Measurements from ENCODE around the gene FBN1.

The FBN1 gene

GRCh38 chr15:48473667-48474066 is 171.8 kb downstream of the FBN1 start:
- H3K9ac ChIP-seq (ENCODE audit: low read length): no peak overlapping the region
- 100% methylated on average over 2 of the region's 2 CpGs for WGBS

GRCh38 chr15:48472756-48473155 is 172.8 kb downstream of the FBN1 start:
- H3K27me3 ChIP-seq (ENCODE audit: control insufficient read depth in 1 of 2, insufficient read depth in 1 of 2, low read length in 2 of 2): no peaks in the 10 kb centered on the region
- H2BK15ac ChIP-seq (ENCODE audit: low read depth, poor library complexity, severe bottlenecking): no peak overlapping the region
- no peak overlapping the region for H2BK5ac ChIP-seq (ENCODE audit: low read depth, low read length, poor library complexity, severe bottlenecking)
- no peak overlapping the region for H3K4me3 ChIP-seq (ENCODE audit: insufficient read depth in 1 of 2, low read depth in 1 of 2, low read length in 2 of 2)
- H3K27ac ChIP-seq (ENCODE audit: low read length, poor library complexity, severe bottlenecking): no peak overlapping the region
- H3K4me1 ChIP-seq (ENCODE audit: control insufficient read depth, insufficient read depth, low read depth, low read length): peaks cover 6% of the 10 kb centered on the region
- peaks cover 23 to 92% of the 10 kb centered on the region in 2 experiments for H3K36me3 ChIP-seq (ENCODE audit: control insufficient read depth in 1 of 2, insufficient read depth in 2 of 2, low read depth in 1 of 2, low read length in 2 of 2)
- H4K8ac ChIP-seq (ENCODE audit: low read length): no peak overlapping the region
- 23% methylated on average over 2 of the region's 2 CpGs for WGBS
- H3K18ac ChIP-seq (ENCODE audit: low read depth in 1 of 2, low read length in 2 of 2): no peak overlapping the region
- no peak overlapping the region for H3K14ac ChIP-seq (ENCODE audit: low read length in 2 of 2)
- DNase-seq: peak; percentile 65
- no peak overlapping the region for H4K91ac ChIP-seq (ENCODE audit: low read length)
- H2BK12ac ChIP-seq (ENCODE audit: low read length in 2 of 2): no peak overlapping the region
- no peak overlapping the region for H2AFZ ChIP-seq (ENCODE audit: low read depth, low read length)
- no peak overlapping the region for H2AK5ac ChIP-seq (ENCODE audit: low read length, severe bottlenecking)
- no peaks in the 10 kb centered on the region for H3K9me3 ChIP-seq (ENCODE audit: control insufficient read depth, low read length)
- H3K4me2 ChIP-seq (ENCODE audit: low read length, poor library complexity, severe bottlenecking): no peak overlapping the region
- no peak overlapping the region for H2BK120ac ChIP-seq (ENCODE audit: low read depth, low read length)
- H3K9ac ChIP-seq (ENCODE audit: low read length): peak overlapping the region; percentile 56
- no peak overlapping the region for H3K4ac ChIP-seq (ENCODE audit: low read depth in 1 of 2, low read length in 2 of 2)
- no peak overlapping the region for H3K23ac ChIP-seq (ENCODE audit: low read length in 2 of 2)
- peaks cover 7% of the 10 kb centered on the region for H3K79me1 ChIP-seq (replicated peaks; ENCODE audit: low read length, poor library complexity, severe bottlenecking)

More at GRCh38 chr15:48473667-48474066, 171.8 kb downstream of the FBN1 start:
- Histone ChIP-seq H3K4me3 (ENCODE audit: insufficient read depth in 1 of 2, low read depth in 1 of 2, low read length in 2 of 2) (no peak overlapping the region), H3K79me1 (replicated peaks; ENCODE audit: low read length, poor library complexity, severe bottlenecking) (peaks cover 4% of the 10 kb centered on the region), H3K18ac (ENCODE audit: low read depth in 1 of 2, low read length in 2 of 2) (no peak overlapping the region), H3K36me3 (ENCODE audit: control insufficient read depth in 1 of 2, insufficient read depth in 2 of 2, low read depth in 1 of 2, low read length in 2 of 2) (peaks cover 22 to 93% of the 10 kb centered on the region in 2 experiments), H3K4me1 (ENCODE audit: control insufficient read depth, insufficient read depth, low read depth, low read length) (peaks cover 6% of the 10 kb centered on the region), H3K23ac (ENCODE audit: low read length in 2 of 2) (no peak overlapping the region), H3K14ac (ENCODE audit: low read length in 2 of 2) (no peak overlapping the region), H2BK120ac (ENCODE audit: low read depth, low read length) (no peak overlapping the region), H4K8ac (ENCODE audit: low read length) (no peak overlapping the region), H2BK12ac (ENCODE audit: low read length in 2 of 2) (no peak overlapping the region), H3K27me3 (ENCODE audit: control insufficient read depth in 1 of 2, insufficient read depth in 1 of 2, low read length in 2 of 2) (no peaks in the 10 kb centered on the region), H3K4me2 (ENCODE audit: low read length, poor library complexity, severe bottlenecking) (no peak overlapping the region), H3K27ac (ENCODE audit: low read length, poor library complexity, severe bottlenecking) (no peak overlapping the region), H4K91ac (ENCODE audit: low read length) (no peak overlapping the region), H2BK15ac (ENCODE audit: low read depth, poor library complexity, severe bottlenecking) (no peak overlapping the region), H3K9me3 (ENCODE audit: control insufficient read depth, low read length) (no peaks in the 10 kb centered on the region), H3K4ac (ENCODE audit: low read depth in 1 of 2, low read length in 2 of 2) (no peak overlapping the region), H2BK5ac (ENCODE audit: low read depth, low read length, poor library complexity, severe bottlenecking) (no peak overlapping the region), H2AFZ (ENCODE audit: low read depth, low read length) (no peak overlapping the region), H2AK5ac (ENCODE audit: low read length, severe bottlenecking) (no peak overlapping the region)
- DNase-seq: no peak

GRCh38 chr15:48471073-48471472 is 174.4 kb downstream of the FBN1 start:
- Histone ChIP-seq H3K14ac (ENCODE audit: low read length in 2 of 2) (no peak overlapping the region), H2BK15ac (ENCODE audit: low read depth, poor library complexity, severe bottlenecking) (no peak overlapping the region), H3K4me3 (ENCODE audit: insufficient read depth in 1 of 2, low read depth in 1 of 2, low read length in 2 of 2) (no peak overlapping the region), H4K91ac (ENCODE audit: low read length) (no peak overlapping the region), H3K27ac (ENCODE audit: low read length, poor library complexity, severe bottlenecking) (no peak overlapping the region), H2BK120ac (ENCODE audit: low read depth, low read length) (no peak overlapping the region), H4K8ac (ENCODE audit: low read length) (no peak overlapping the region), H3K36me3 (ENCODE audit: control insufficient read depth in 1 of 2, insufficient read depth in 2 of 2, low read depth in 1 of 2, low read length in 2 of 2) (peaks cover 21 to 95% of the 10 kb centered on the region in 2 experiments), H3K4me2 (ENCODE audit: low read length, poor library complexity, severe bottlenecking) (no peak overlapping the region), H2BK5ac (ENCODE audit: low read depth, low read length, poor library complexity, severe bottlenecking) (no peak overlapping the region), H3K27me3 (ENCODE audit: control insufficient read depth in 1 of 2, insufficient read depth in 1 of 2, low read length in 2 of 2) (no peaks in the 10 kb centered on the region), H2AK5ac (ENCODE audit: low read length, severe bottlenecking) (no peak overlapping the region), H2AFZ (ENCODE audit: low read depth, low read length) (no peak overlapping the region), H3K9me3 (ENCODE audit: control insufficient read depth, low read length) (no peaks in the 10 kb centered on the region), H3K23ac (ENCODE audit: low read length in 2 of 2) (no peak overlapping the region), H3K79me1 (replicated peaks; ENCODE audit: low read length, poor library complexity, severe bottlenecking) (peaks cover 9% of the 10 kb centered on the region), H3K18ac (ENCODE audit: low read depth in 1 of 2, low read length in 2 of 2) (no peak overlapping the region), H2BK12ac (ENCODE audit: low read length in 2 of 2) (no peak overlapping the region), H3K4ac (ENCODE audit: low read depth in 1 of 2, low read length in 2 of 2) (no peak overlapping the region), H3K4me1 (ENCODE audit: control insufficient read depth, insufficient read depth, low read depth, low read length) (peaks cover 6% of the 10 kb centered on the region), H3K9ac (ENCODE audit: low read length) (no peak overlapping the region)
- WGBS: 78% methylated on average over 4 of the region's 5 CpGs
- peak; percentile 82 for DNase-seq

GRCh38 chr15:48470096-48470495 is 175.4 kb downstream of the FBN1 start:
- H2BK15ac ChIP-seq (ENCODE audit: low read depth, poor library complexity, severe bottlenecking): no peak overlapping the region
- H3K4me1 ChIP-seq (ENCODE audit: control insufficient read depth, insufficient read depth, low read depth, low read length): peaks cover 6% of the 10 kb centered on the region
- H4K8ac ChIP-seq (ENCODE audit: low read length): no peak overlapping the region
- no peak overlapping the region for H2BK120ac ChIP-seq (ENCODE audit: low read depth, low read length)
- no peak overlapping the region for H2BK5ac ChIP-seq (ENCODE audit: low read depth, low read length, poor library complexity, severe bottlenecking)
- peaks cover 21 to 95% of the 10 kb centered on the region in 2 experiments for H3K36me3 ChIP-seq (ENCODE audit: control insufficient read depth in 1 of 2, insufficient read depth in 2 of 2, low read depth in 1 of 2, low read length in 2 of 2)
- no peak overlapping the region for H3K23ac ChIP-seq (ENCODE audit: low read length in 2 of 2)
- H2BK12ac ChIP-seq (ENCODE audit: low read length in 2 of 2): no peak overlapping the region
- peak overlapping the region; percentile 60 for H3K27ac ChIP-seq (ENCODE audit: low read length, poor library complexity, severe bottlenecking)
- H3K14ac ChIP-seq (ENCODE audit: low read length in 2 of 2): no peak overlapping the region
- 89% methylated on average over 4 of the region's 4 CpGs for WGBS
- H3K4me3 ChIP-seq (ENCODE audit: insufficient read depth in 1 of 2, low read depth in 1 of 2, low read length in 2 of 2): no peak overlapping the region
- H2AK5ac ChIP-seq (ENCODE audit: low read length, severe bottlenecking): peak overlapping the region; percentile 0
- no peak overlapping the region for H2AFZ ChIP-seq (ENCODE audit: low read depth, low read length)
- H4K91ac ChIP-seq (ENCODE audit: low read length): no peak overlapping the region
- DNase-seq: peak; percentile 43
- no peaks in the 10 kb centered on the region for H3K9me3 ChIP-seq (ENCODE audit: control insufficient read depth, low read length)
- H3K79me1 ChIP-seq (replicated peaks; ENCODE audit: low read length, poor library complexity, severe bottlenecking): peaks cover 9% of the 10 kb centered on the region
- H3K27me3 ChIP-seq (ENCODE audit: control insufficient read depth in 1 of 2, insufficient read depth in 1 of 2, low read length in 2 of 2): no peaks in the 10 kb centered on the region
- H3K18ac ChIP-seq (ENCODE audit: low read depth in 1 of 2, low read length in 2 of 2): no peak overlapping the region
- H3K4me2 ChIP-seq (ENCODE audit: low read length, poor library complexity, severe bottlenecking): no peak overlapping the region
- H3K9ac ChIP-seq (ENCODE audit: low read length): no peak overlapping the region
- H3K4ac ChIP-seq (ENCODE audit: low read depth in 1 of 2, low read length in 2 of 2): no peak overlapping the region

Measured in mesenchymal stem cell (in vitro differentiated cells and primary cell).